ENCODE measurements around the gene INO80D.

The INO80D gene

GRCh38 chr2:205976120-205976814 is 109.7 kb downstream of the INO80D start:
- no peak for DNase-seq

GRCh38 chr2:205975082-205975949 is 110.7 kb downstream of the INO80D start:
- no peak for DNase-seq

GRCh38 chr2:205972113-205972512 is 113.9 kb downstream of the INO80D start:
- no peak for DNase-seq

GRCh38 chr2:205970348-205970747 is 115.6 kb downstream of the INO80D start:
- no peak for DNase-seq

GRCh38 chr2:205969584-205969983 is 116.4 kb downstream of the INO80D start:
- no peak for DNase-seq

GRCh38 chr2:205967391-205968075 is 118.4 kb downstream of the INO80D start:
- peak; percentile 65 to 80 (median 76) for DNase-seq

- no peak for DNase-seq
These were observed 120.3 kb downstream of the INO80D start for GRCh38 chr2:205965707-205966106.

GRCh38 chr2:205964111-205964761 is 121.7 kb downstream of the INO80D start:
- DNase-seq, result no peak

GRCh38 chr2:205959521-205959920 is 126.5 kb downstream of the INO80D start:
- DNase-seq, result no peak

- DNase-seq, result no peak
These were observed 128.4 kb downstream of the INO80D start for GRCh38 chr2:205957452-205958154.

GRCh38 chr2:205954707-205955106 is 131.3 kb downstream of the INO80D start:
- no peak for DNase-seq

- no peak for DNase-seq
These were observed 133.7 kb downstream of the INO80D start for GRCh38 chr2:205952282-205952681.

- DNase-seq, result no peak
These were observed 137.1 kb downstream of the INO80D start for GRCh38 chr2:205948883-205949282.

GRCh38 chr2:205948496-205948837 is 137.5 kb downstream of the INO80D start:
- DNase-seq, result no peak

- DNase-seq, result peak; percentile 76 to 81 (median 80)
These were observed 138.1 kb downstream of the INO80D start for GRCh38 chr2:205947621-205948495.

GRCh38 chr2:205946226-205946625 is 139.7 kb downstream of the INO80D start:
- DNase-seq, result no peak

Measured in suppressor macrophage (primary cell).